Measurements from ENCODE around the gene THSD7B.

DNA sequence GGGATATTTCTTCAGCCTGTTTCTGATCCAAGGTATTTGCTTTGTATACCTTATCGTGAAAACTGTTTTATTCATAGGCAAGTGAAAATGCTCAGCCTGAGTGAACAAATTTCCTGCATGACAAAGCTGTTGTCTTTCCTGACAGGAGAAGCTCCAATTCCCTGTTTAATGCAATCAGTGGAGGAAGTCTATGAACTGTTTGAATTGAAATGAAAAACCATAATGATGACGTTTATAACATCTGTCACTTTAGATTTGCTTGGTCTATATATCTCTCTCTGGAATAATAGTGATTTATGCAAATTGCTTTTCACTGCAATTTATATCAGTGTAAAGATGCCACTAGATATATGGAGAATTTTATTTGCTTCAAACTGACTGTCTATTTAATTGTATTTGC, 959.6 kb downstream of the THSD7B start:
- TF ChIP-seq EP300 (IDR thresholded peaks at IDR 0.05) (no peak), POLR2A (IDR thresholded peaks at IDR 0.05) (no peak), POLR2AphosphoS5 (IDR thresholded peaks at IDR 0.05) (no peak)
- TF ChIP-seq, protein P1, sequence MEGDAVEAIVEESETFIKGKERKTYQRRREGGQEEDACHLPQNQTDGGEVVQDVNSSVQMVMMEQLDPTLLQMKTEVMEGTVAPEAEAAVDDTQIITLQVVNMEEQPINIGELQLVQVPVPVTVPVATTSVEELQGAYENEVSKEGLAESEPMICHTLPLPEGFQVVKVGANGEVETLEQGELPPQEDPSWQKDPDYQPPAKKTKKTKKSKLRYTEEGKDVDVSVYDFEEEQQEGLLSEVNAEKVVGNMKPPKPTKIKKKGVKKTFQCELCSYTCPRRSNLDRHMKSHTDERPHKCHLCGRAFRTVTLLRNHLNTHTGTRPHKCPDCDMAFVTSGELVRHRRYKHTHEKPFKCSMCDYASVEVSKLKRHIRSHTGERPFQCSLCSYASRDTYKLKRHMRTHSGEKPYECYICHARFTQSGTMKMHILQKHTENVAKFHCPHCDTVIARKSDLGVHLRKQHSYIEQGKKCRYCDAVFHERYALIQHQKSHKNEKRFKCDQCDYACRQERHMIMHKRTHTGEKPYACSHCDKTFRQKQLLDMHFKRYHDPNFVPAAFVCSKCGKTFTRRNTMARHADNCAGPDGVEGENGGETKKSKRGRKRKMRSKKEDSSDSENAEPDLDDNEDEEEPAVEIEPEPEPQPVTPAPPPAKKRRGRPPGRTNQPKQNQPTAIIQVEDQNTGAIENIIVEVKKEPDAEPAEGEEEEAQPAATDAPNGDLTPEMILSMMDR (IDR thresholded peaks at IDR 0.05): no peak
